ENCODE measurements around the gene SLC25A6.

Gene SLC25A6

DNA sequence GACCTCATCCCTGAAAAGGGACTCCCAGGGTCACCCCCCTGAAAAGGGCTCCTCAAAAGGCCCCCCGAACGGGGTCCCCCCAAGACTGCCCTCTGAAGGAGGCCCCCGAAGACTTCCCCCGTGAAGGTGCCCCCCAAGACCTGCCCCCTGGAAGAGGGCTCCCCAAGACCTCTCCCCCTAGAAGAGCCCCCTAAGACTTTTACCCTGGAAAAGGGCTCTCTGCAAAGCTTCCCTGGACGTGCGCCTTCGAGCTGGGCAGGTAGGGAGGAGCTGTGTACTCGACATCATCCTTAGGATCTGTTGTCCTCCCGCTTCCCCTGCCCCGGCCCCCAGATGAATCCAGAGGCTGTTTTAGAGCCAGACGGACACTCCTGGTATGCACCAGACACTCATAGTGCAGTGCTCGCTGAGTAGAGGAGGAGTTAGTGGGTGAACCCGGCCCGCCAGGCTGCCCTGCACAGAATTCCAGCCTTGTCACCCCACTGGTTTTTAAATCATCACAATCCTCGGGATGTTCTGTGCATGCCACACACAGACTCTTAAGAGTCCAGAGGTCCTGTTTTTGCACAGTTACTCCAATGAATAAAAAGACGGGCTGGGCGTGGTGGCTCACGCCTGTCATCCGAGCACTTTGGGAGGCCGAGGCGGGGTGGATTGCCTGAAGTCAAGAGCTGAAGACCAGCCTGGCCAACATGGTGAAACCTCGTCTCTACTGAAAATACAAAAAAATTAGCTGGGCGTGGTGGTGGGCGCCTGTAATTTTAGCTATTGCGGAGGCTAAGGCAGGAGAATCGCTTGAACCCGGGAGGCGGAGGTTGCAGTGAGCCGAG, 5.7 kb upstream of the SLC25A6 start:
- TF ChIP-seq, protein P1, sequence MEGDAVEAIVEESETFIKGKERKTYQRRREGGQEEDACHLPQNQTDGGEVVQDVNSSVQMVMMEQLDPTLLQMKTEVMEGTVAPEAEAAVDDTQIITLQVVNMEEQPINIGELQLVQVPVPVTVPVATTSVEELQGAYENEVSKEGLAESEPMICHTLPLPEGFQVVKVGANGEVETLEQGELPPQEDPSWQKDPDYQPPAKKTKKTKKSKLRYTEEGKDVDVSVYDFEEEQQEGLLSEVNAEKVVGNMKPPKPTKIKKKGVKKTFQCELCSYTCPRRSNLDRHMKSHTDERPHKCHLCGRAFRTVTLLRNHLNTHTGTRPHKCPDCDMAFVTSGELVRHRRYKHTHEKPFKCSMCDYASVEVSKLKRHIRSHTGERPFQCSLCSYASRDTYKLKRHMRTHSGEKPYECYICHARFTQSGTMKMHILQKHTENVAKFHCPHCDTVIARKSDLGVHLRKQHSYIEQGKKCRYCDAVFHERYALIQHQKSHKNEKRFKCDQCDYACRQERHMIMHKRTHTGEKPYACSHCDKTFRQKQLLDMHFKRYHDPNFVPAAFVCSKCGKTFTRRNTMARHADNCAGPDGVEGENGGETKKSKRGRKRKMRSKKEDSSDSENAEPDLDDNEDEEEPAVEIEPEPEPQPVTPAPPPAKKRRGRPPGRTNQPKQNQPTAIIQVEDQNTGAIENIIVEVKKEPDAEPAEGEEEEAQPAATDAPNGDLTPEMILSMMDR (conservative IDR thresholded peaks at IDR 0.05), result no peak
- TF ChIP-seq ZFX (IDR thresholded peaks at IDR 0.05), result no peak
- H3K27ac ChIP-seq, result no peak overlapping the region

GRCh38 chrX:1397001-1397400, 5.1 kb upstream of the SLC25A6 start:
- TF ChIP-seq, protein P1 (conservative IDR thresholded peaks at IDR 0.05), result no peak
- no peak for TF ChIP-seq ZFX (IDR thresholded peaks at IDR 0.05)
- no peak overlapping the region for H3K27ac ChIP-seq

DNA sequence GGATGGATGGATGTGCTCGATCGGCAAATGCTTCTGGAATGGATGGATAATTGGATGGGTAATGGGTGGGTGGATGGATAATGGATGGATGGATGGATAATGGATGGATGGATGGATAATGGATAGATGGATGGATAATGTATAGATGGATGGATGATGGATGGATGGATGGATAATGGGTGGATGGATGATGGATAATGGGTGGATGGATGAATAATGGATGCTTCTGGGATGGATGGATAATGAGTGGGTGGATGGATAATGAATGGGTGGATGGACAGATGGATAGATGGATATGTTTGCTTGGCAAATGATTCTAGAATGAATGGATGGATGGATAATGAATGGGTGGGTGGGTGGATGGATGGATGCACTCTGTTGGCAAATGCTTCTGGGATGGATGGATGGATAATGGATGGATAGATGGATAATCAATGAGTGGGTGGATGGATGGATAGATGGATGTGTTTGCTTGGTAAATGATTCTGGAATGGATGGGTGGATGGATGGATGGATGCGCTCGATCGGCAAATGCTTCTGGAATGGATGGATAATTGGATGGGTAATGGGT, 3.8 kb upstream of the SLC25A6 start:
- TF ChIP-seq, protein P1 (conservative IDR thresholded peaks at IDR 0.05), result no peak
- no peak for TF ChIP-seq ZFX (IDR thresholded peaks at IDR 0.05)
- no peak overlapping the region for H3K27ac ChIP-seq

DNA sequence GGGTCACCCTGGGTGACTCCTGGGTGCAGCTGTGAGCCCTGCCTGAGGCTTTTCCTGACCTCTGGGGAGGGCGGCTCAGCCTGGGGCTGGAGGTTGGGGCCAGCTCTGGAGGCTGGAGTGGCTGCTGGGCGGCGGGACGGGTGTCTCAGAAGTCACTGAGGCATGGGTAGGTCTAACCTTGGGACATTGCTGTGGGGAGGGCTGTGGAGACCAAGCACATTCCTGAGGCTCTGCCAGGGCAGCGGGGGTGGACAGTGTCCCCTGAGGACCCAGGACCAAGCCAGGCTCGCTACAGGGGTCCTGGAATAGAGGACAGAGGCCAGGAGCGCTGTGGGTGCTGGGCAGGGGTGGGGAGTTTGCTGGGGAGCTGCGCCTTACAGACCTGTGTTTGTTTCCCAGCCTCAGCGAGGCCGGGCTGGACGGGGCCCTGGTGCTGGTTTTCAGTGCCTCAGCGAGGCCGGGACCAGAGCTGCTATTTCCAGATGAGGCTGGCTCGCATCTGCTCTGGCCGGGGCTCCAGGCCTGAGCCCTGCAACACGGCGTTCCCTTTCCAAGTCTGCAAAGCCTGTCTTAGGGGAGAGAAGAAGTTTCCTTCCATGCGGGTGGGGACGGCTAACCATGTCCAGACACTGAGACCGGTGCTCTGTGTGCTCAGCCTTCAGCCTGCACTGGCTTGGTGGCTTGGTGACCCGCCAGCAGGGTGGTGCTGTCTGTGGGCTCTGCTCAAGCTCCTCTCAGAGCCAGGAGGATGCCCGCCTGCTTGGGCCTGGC, 3.0 kb upstream of the SLC25A6 start:
- TF ChIP-seq, protein P1 (conservative IDR thresholded peaks at IDR 0.05), result no peak
- TF ChIP-seq ZFX (IDR thresholded peaks at IDR 0.05), result no peak
- H3K27ac ChIP-seq, result no peak overlapping the region

GRCh38 chrX:1393871-1394615, 2.1 kb upstream of the SLC25A6 start:
- TF ChIP-seq ZFX (IDR thresholded peaks at IDR 0.05), result no peak
- TF ChIP-seq, protein P1 (conservative IDR thresholded peaks at IDR 0.05), result no peak
- H3K27ac ChIP-seq, result peak overlapping the region; percentile 98; the same call in 1 of the 2 replicates

DNA sequence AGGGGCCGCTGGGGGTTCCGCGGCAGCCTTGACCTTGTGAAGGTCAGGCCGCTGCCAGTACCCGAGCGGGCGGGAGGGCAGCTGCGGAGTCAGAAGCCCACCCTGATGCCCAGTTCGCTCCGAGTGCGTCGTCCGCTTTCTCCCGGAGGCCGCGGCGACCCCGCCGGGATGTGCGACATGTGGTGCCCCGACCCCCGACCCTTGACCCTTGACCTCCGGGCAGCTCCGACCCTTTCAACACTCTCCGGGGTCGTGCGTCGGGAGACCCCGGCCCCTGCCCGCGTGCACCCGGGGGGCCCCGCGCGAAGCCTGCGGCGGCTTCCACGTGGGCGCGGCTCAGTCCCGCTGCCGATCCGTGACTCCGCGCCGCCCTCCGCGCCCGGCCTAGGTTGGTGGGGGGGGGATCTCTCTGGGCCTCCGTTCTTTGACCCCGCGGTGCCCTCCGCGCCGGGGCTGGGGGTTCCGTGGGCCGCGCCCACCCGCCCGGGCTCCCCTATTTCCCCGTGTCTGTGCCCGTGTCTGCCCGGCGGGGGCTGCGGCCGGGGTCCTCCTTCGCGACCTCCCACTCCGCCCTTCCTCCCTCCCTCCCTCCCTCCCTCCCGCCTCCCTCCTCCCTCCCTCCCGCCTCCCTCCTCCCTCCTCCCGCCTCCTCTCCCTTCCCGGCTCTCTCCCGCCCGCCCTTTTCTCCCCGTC, 609 bp upstream of the SLC25A6 start:
- TF ChIP-seq, protein P1 (conservative IDR thresholded peaks at IDR 0.05), result no peak
- TF ChIP-seq ZFX (IDR thresholded peaks at IDR 0.05), result peak; percentile 49; the same call in 1 of the 2 replicates

More for the DNA sequence above, 609 bp upstream of the SLC25A6 start:
- peak overlapping the region; percentile 98 for H3K27ac ChIP-seq
